Measurements from ENCODE around the gene QPCT. TPM values are rescaled to one million over a fixed set of nuclear protein-coding genes. Genes with fewer than 3 reads are reported as not detected.

Gene QPCT
- total and polyA plus RNA-seq, 2 of the 4 experiments (the other 2 are of a cell fraction) = 1.9 to 2.2 TPM

DNA sequence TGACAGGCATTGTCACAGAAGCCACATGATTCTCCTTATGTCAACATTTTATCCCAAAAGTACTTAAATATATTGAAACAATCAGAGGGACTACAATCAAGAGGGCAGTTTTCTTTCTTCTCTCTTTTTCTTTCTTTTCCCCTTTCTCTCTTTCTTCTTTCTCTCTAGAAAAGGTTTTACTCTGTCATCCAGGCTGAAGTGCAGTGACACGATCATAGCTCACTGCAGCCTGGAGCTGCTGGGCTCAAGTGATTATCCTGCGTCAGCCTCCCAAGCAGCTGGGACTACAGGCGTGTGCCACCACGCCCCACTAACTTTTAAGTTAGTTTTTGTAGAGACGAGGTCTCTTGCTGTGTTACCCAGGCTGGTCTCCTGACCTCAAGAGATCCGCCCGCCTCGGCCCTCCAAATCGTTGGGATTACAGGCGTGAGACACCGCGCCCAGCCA lies 18.8 kb upstream of the QPCT start:
- Histone ChIP-seq H4K91ac (ENCODE audit: insufficient read depth, low read depth, low read length) (peak overlapping the region; percentile 7; the same call in 1 of the 2 replicates), H2AFZ (replicated peaks; ENCODE audit: low read length, poor library complexity) (peak overlapping the region; percentile 99), H3K9me3 (ENCODE audit: control insufficient read depth, insufficient read depth, low read length) (no peaks in the 10 kb centered on the region), H3K79me1 (ENCODE audit: low read depth in 1 of 2, low read length in 2 of 2) (peaks cover 13 to 35% of the 10 kb centered on the region in 2 experiments), H4K20me1 (ENCODE audit: insufficient read depth, low read length) (peaks cover 13% of the 10 kb centered on the region; the same call in 1 of the 2 replicates), H4K8ac (ENCODE audit: low read depth in 2 of 2, low read length in 2 of 2) (peak overlapping the region; percentile 44 to 81; a peak in 2 of 4 replicates), H2BK15ac (ENCODE audit: low read depth, low read length) (0 out of 3 replicates have a peak overlapping the region, but pooled peaks have one; percentile 18), H2BK5ac (ENCODE audit: low read depth, low read length, poor library complexity, severe bottlenecking) (no peak overlapping the region), H3K4me3 (ENCODE audit: insufficient read depth, low read depth, low read length) (peak overlapping the region; percentile 61), H3K9me1 (ENCODE audit: insufficient read depth, low read length) (no peaks in the 10 kb centered on the region), H3K4me2 (ENCODE audit: low read depth, low read length) (peak overlapping the region; percentile 85; the same call in 1 of the 2 replicates), H3K4me1 (ENCODE audit: control insufficient read depth, insufficient read depth, low read length) (peaks cover 4% of the 10 kb centered on the region), H3K4ac (ENCODE audit: low read depth, low read length) (no peak overlapping the region), H2AK9ac (replicated peaks; ENCODE audit: low read depth, low read length, poor library complexity) (peak overlapping the region; percentile 57), H2AK5ac (ENCODE audit: low read depth, low read length) (peak overlapping the region; percentile 80), H3K9ac (ENCODE audit: low read depth, low read length) (no peak overlapping the region; the same call in 1 of the 2 replicates), H3K23ac (ENCODE audit: low read depth, low read length) (peak overlapping the region; percentile 97), H3K18ac (ENCODE audit: low read depth, low read length) (no peak overlapping the region), H3K27me3 (ENCODE audit: control insufficient read depth, insufficient read depth, low read length) (no peaks in the 10 kb centered on the region; the same call in 1 of the 2 replicates), H3K27ac (ENCODE audit: insufficient read depth, low read length) (no peak overlapping the region), H2BK20ac (ENCODE audit: low read depth, low read length) (no peak overlapping the region), H3K56ac (ENCODE audit: extremely low read depth, insufficient read depth, low read length) (no peak overlapping the region), H4K5ac (ENCODE audit: low read depth, low read length) (peak overlapping the region; percentile 65; the same call in 1 of the 2 replicates), H3K36me3 (ENCODE audit: control insufficient read depth, insufficient read depth, low read length) (no peaks in the 10 kb centered on the region), H2BK120ac (ENCODE audit: low read depth, low read length) (no peak overlapping the region), H3K14ac (replicated peaks; ENCODE audit: low read depth, low read length) (peak overlapping the region; percentile 48; the same call in 1 of the 2 replicates)
- no peak for DNase-seq
- TF ChIP-seq RCOR1 (IDR thresholded peaks at IDR 0.05; ENCODE audit: insufficient replicate concordance, low read length) = no peak
- TF ChIP-seq, protein P1, sequence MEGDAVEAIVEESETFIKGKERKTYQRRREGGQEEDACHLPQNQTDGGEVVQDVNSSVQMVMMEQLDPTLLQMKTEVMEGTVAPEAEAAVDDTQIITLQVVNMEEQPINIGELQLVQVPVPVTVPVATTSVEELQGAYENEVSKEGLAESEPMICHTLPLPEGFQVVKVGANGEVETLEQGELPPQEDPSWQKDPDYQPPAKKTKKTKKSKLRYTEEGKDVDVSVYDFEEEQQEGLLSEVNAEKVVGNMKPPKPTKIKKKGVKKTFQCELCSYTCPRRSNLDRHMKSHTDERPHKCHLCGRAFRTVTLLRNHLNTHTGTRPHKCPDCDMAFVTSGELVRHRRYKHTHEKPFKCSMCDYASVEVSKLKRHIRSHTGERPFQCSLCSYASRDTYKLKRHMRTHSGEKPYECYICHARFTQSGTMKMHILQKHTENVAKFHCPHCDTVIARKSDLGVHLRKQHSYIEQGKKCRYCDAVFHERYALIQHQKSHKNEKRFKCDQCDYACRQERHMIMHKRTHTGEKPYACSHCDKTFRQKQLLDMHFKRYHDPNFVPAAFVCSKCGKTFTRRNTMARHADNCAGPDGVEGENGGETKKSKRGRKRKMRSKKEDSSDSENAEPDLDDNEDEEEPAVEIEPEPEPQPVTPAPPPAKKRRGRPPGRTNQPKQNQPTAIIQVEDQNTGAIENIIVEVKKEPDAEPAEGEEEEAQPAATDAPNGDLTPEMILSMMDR (conservative IDR thresholded peaks at IDR 0.05; ENCODE audit: low read depth, low read length) = no peak
- TF ChIP-seq, protein P2, sequence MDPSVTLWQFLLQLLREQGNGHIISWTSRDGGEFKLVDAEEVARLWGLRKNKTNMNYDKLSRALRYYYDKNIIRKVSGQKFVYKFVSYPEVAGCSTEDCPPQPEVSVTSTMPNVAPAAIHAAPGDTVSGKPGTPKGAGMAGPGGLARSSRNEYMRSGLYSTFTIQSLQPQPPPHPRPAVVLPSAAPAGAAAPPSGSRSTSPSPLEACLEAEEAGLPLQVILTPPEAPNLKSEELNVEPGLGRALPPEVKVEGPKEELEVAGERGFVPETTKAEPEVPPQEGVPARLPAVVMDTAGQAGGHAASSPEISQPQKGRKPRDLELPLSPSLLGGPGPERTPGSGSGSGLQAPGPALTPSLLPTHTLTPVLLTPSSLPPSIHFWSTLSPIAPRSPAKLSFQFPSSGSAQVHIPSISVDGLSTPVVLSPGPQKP (IDR thresholded peaks at IDR 0.05; ENCODE audit: borderline replicate concordance, low read depth, low read length) = no peak
- no peak for TF ChIP-seq POLR2A (IDR thresholded peaks at IDR 0.05; ENCODE audit: low read depth, low read length)
- no peak for TF ChIP-seq MAFK (IDR thresholded peaks at IDR 0.05; ENCODE audit: low read depth, low read length)
- TF ChIP-seq MXI1 (IDR thresholded peaks at IDR 0.05; ENCODE audit: borderline replicate concordance, low read depth, low read length) = no peak
- TF ChIP-seq CHD1 (IDR thresholded peaks at IDR 0.05; ENCODE audit: low read depth, low read length) = no peak
- no peak for TF ChIP-seq CEBPB (IDR thresholded peaks at IDR 0.05; ENCODE audit: low read depth, low read length)
- TF ChIP-seq SMC3 (IDR thresholded peaks at IDR 0.05; ENCODE audit: low read depth, low read length) = no peak
- no peak for TF ChIP-seq NFE2L2 (IDR thresholded peaks at IDR 0.05; ENCODE audit: low read depth, low read length)
- TF ChIP-seq RFX5 (IDR thresholded peaks at IDR 0.05; ENCODE audit: low read depth, low read length) = no peak
- no peak for TF ChIP-seq MAZ (IDR thresholded peaks at IDR 0.05; ENCODE audit: borderline replicate concordance, low read depth, low read length)
- no peak for TF ChIP-seq RAD21 (IDR thresholded peaks at IDR 0.05; ENCODE audit: low read length)
- TF ChIP-seq USF2 (IDR thresholded peaks at IDR 0.05; ENCODE audit: low read depth, low read length) = no peak
- TF ChIP-seq BHLHE40 (IDR thresholded peaks at IDR 0.05; ENCODE audit: low read depth, low read length) = no peak
- no peak for TF ChIP-seq FOS (IDR thresholded peaks at IDR 0.05; ENCODE audit: low read depth, low read length)
- ChIA-PET POLR2A (ENCODE audit: unreplicated experiment) (no interaction called here), CTCF (no interaction called here)
- in situ Hi-C loops (cut with MboI; ENCODE audit: low sequenced_read_pairs) (no loop called here), intact Hi-C loops (cut with micrococcal nuclease) (loop anchor here (2.0 to 10.0 kb wide), 2 partner anchors 61 to 161 kb away; no protein-coding TSS in a partner anchor), dilution Hi-C loops (cut with HindIII; ENCODE audit: low sequenced_read_pairs, unreplicated experiment) (no loop called here)
- BruUV-seq (replicated peaks) = no TSS peak
- ATAC-seq (ENCODE audit: low read depth) = no peak
- WGBS, 2 experiments (ENCODE audit: extremely low coverage in 2 of 2, insufficient read length in 1 of 2) = no CpG with 5 or more reads among the region's 12 CpGs

Data from IMR-90 (cell line).